HCT116 (cell line): Measurements from ENCODE around the gene AQP7. TPM values are rescaled to one million over a fixed set of nuclear protein-coding genes. Genes with fewer than 3 reads are reported as not detected.

ENCODE experiments used
- ATAC-seq: fragments of 200-7000 bp; cut with Tn5 transposase; 2 replicates; pipeline ENCODE4 v1.9.1; 2020; ENCODE audit warnings: mild to moderate bottlenecking, moderate library complexity
- BruUV-seq: library from RNA; stranded (reverse); fragments of 400-500 nt; replicated peaks from 2 replicates; lab custom pipeline; 2021; lab: Mats Ljungman, UMichigan
- CTCF ChIA-PET: fragments of 300-600 bp; sonication (Branson Sonifier 250); formaldehyde crosslinking; loops from one replicate; lab custom pipeline; 2021; ENCODE audit warnings: antibody characterized with exemption; lab: Charles Lee
- POLR2A ChIA-PET: fragments of 300-600, 350-600 bp; sonication (Branson Sonifier 250); formaldehyde crosslinking; loops from one replicate; lab custom pipeline; 2021; ENCODE audit warnings: antibody characterized with exemption; lab: Charles Lee
- RAD21 ChIA-PET, 2 experiments: fragments of 300-600 bp; sonication (Branson Sonifier 250); formaldehyde crosslinking; loops; one replicate each; lab custom pipeline; 2023; ENCODE audit warnings: low total read pairs in 2 of 2; ENCODE audit not compliant: uncharacterized antibody in 2 of 2, unreplicated experiment in 2 of 2, low non-redundant PET in 1 of 2; lab: Charles Lee
- DNase-seq: peaks from one replicate; pipeline ENCODE4 v3.0.0-alpha.2; 2010; ENCODE audit warnings: low read depth, low spot score
- H2AFZ ChIP-seq: fragments of 200-600 bp; shearing (Covaris generic), sonication (generic); 2 replicates; pipeline ENCODE4 v1.6.1; 2017; ENCODE audit warnings: low read depth, mixed run types, mixed read lengths, antibody characterized with exemption, low read length; ENCODE audit not compliant: poor library complexity, severe bottlenecking
- H3K27ac ChIP-seq: 2 replicates; pipeline ENCODE4 v1.5.1; 2012; ENCODE audit warnings: low read depth, low read length
- H3K27me3 ChIP-seq: fragments of 200-600 bp; sonication (generic); 2 replicates; pipeline ENCODE4 v1.6.1; 2016; ENCODE audit warnings: mixed run types, low read length, mixed read lengths; ENCODE audit not compliant: insufficient read depth
- H3K36me3 ChIP-seq, 2 experiments: fragments of 200-500 bp in 1 of 2; fragments of 200-600 bp in 1 of 2; sonication (Bioruptor generic) in 1 of 2; sonication (generic) in 1 of 2; 2 replicates each; pipeline versions ENCODE4 v1.5.1 to v1.6.1; 2014 to 2016; ENCODE audit warnings: low read length in 2 of 2, inconsistent platforms in 1 of 2, mixed read lengths in 1 of 2, mixed run types in 1 of 2; ENCODE audit not compliant: insufficient read depth in 2 of 2, control insufficient read depth in 1 of 2
- H3K4me1 ChIP-seq, 2 experiments: fragments of 200-600 bp in 1 of 2; sonication (generic) in 1 of 2; 2 replicates each; pipeline versions ENCODE4 v1.5.1 to v1.6.1; 2012 to 2017; ENCODE audit warnings: low read length in 2 of 2, inconsistent platforms in 1 of 2, mild to moderate bottlenecking in 1 of 2, mixed read lengths in 1 of 2, mixed run types in 1 of 2, moderate library complexity in 1 of 2; ENCODE audit not compliant: insufficient read depth in 2 of 2, control insufficient read depth in 1 of 2
- H3K4me2 ChIP-seq: fragments of 200-600 bp; sonication (generic); 2 replicates; pipeline ENCODE4 v1.6.1; 2017; ENCODE audit warnings: mixed run types, low read length, mixed read lengths
- H3K4me3 ChIP-seq, 2 experiments: fragments of 200-600 bp in 1 of 2; sonication (generic) in 1 of 2; replicated peaks in 1 of 2; 2 replicates each; pipeline ENCODE4 v1.5.1; 2011 to 2016; ENCODE audit warnings: low read length in 2 of 2, control low read depth in 1 of 2, low read depth in 1 of 2, mild to moderate bottlenecking in 1 of 2, mixed read lengths in 1 of 2, mixed run types in 1 of 2
- H3K79me2 ChIP-seq: fragments of 200-600 bp; sonication (generic); 2 replicates; pipeline ENCODE4 v1.6.1; 2017; ENCODE audit warnings: mild to moderate bottlenecking, mixed run types, low read length, moderate library complexity, mixed read lengths; ENCODE audit not compliant: insufficient read depth
- H3K9ac ChIP-seq: fragments of 200-600 bp; sonication (generic); 2 replicates; pipeline ENCODE4 v1.6.1; 2016; ENCODE audit warnings: low read length, mixed read lengths
- H3K9me2 ChIP-seq: fragments of 200-600 bp; sonication (generic), shearing (Covaris generic); 2 replicates; pipeline ENCODE4 v1.6.1; 2017; ENCODE audit warnings: mixed run types, mild to moderate bottlenecking, moderate library complexity; ENCODE audit not compliant: insufficient read depth
- H3K9me3 ChIP-seq, 2 experiments: fragments of 200-500 bp in 1 of 2; fragments of 200-600 bp in 1 of 2; sonication (Bioruptor generic) in 1 of 2; sonication (generic) in 1 of 2; 2 replicates each; pipeline ENCODE4 v1.6.1; 2014 to 2017; ENCODE audit warnings: low read length in 2 of 2, mixed read lengths in 2 of 2, inconsistent platforms in 1 of 2, low read depth in 1 of 2, mild to moderate bottlenecking in 1 of 2, mixed run types in 1 of 2, moderate library complexity in 1 of 2; ENCODE audit not compliant: control insufficient read depth in 1 of 2, insufficient read depth in 1 of 2
- H4K20me1 ChIP-seq: fragments of 200-600 bp; sonication (generic), shearing (Covaris generic); 2 replicates; pipeline ENCODE4 v1.6.1; 2017; ENCODE audit warnings: mixed run types, mild to moderate bottlenecking, moderate library complexity; ENCODE audit not compliant: insufficient read depth
- CBX3 ChIP-seq: IDR thresholded peaks from 2 replicates; pipeline ENCODE4 v1.6.1; 2012; ENCODE audit warnings: low read depth
- EZH2 ChIP-seq: fragments of 200-600 bp; sonication (generic); IDR thresholded peaks from 2 replicates; pipeline ENCODE4 v1.6.1; 2017; ENCODE audit warnings: antibody characterized with exemption, mixed run types
- POLR2A ChIP-seq: IDR thresholded peaks from 2 replicates; pipeline ENCODE4 v1.7.0; 2011; ENCODE audit warnings: borderline replicate concordance; ENCODE audit not compliant: insufficient read depth, insufficient read length; ENCODE audit errors: extremely low read depth
- RAD21 ChIP-seq: IDR thresholded peaks from 2 replicates; pipeline ENCODE4 v1.6.1; 2012; ENCODE audit warnings: low read depth, mild to moderate bottlenecking
- ZFX ChIP-seq: fragments of 450-650 bp; IDR thresholded peaks from 2 replicates; pipeline ENCODE4 v1.6.1; 2017
- intact Hi-C: fragments of 100-400 bp; cut with micrococcal nuclease; formaldehyde crosslinking; loops from 2 replicates; pipeline ENCODE4 v1.10.0; 2022
- total RNA-seq: library from RNA; stranded (reverse); gene quantifications from one replicate; pipeline ENCODE4 v1.2.1, GENCODE V29; 2021; ENCODE audit not compliant: unreplicated experiment
- TF ChIP-seq, protein P1 (sequence below), 3 experiments: fragments of 200-600 bp in 1 of 3; sonication (generic) in 1 of 3; IDR thresholded peaks in 2 of 3; conservative IDR thresholded peaks in 1 of 3; 2 replicates each; pipeline ENCODE4 v1.5.1; 2012 to 2017; ENCODE audit warnings: low read depth in 2 of 3, low read length in 2 of 3, antibody characterized with exemption in 1 of 3, borderline replicate concordance in 1 of 3, control low read depth in 1 of 3, mild to moderate bottlenecking in 1 of 3, mixed read lengths in 1 of 3, mixed run types in 1 of 3, moderate library complexity in 1 of 3; ENCODE audit not compliant: insufficient read depth in 1 of 3

Gene AQP7
- total RNA-seq, 1 experiment from 2014 or later = 0.96 TPM

DNA sequence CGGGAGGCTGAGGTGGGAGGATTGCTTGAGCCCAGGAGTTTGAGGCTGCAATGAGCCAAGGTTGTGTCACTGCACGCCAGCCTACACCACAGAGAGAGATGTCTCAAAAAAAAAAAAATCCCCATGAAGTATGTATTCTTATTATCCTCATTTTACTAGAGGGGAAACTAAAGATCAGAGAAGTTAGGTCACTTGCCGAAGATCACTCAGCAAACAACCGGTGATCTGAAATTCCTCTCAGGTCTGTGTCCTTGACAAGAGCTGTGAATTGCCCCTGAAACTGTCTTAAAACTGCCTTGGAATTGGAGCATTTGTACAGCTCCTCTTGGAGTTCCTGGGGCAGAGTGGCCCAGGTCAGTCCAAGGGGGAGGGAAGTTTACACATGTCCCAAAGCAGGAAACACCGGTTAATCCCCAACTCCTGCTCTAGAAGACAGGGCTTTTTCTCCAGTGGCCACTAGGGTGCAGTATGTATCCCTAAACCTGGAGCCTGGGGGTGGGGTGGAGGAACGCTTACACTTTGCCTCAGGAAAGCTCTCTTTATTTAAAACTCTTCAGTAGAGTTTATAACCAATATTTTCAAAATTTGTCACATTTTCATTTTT, 27.6 kb downstream of the AQP7 start:
- Histone ChIP-seq H3K9ac (peak overlapping the region; percentile 44), H3K4me3 (peak overlapping the region; percentile 40 to 53; a peak in 3 of 4 replicates), H3K36me3 (peaks cover 11 to 13% of the 10 kb centered on the region in 2 experiments; a peak in 2 of 4 replicates), H2AFZ (peak overlapping the region; percentile 87), H3K4me2 (peak overlapping the region; percentile 57), H3K9me3 (no peaks in the 10 kb centered on the region), H3K27me3 (no peaks in the 10 kb centered on the region), H4K20me1 (no peaks in the 10 kb centered on the region), H3K9me2 (no peaks in the 10 kb centered on the region), H3K79me2 (no peaks in the 10 kb centered on the region), H3K4me1 (peaks cover 9 to 20% of the 10 kb centered on the region in 2 experiments), H3K27ac (peak overlapping the region; percentile 67; the same call in 1 of the 2 replicates)
- ATAC-seq (peak; percentile 80), DNase-seq (peak; percentile 64)
- ChIA-PET CTCF (interaction anchor here (0.7 to 4.2 kb wide), 14 partner anchors 14 to 347 kb away, joined by 3 to 41 read pairs (median 5); partner anchors contain the start of gene NOL6), POLR2A (interaction anchor here (0.6 to 1.6 kb wide), 4 partner anchors 76 to 350 kb away, joined by 3 to 6 read pairs (median 5); partner anchors contain the start of genes DNAJA1, NFX1 and NOL6), RAD21 (interaction anchor here (0.9 to 2.2 kb wide), 3 partner anchors 29 to 99 kb away, joined by 3 to 8 read pairs (median 3); partner anchors contain the start of gene NOL6 (in 1 of the 2))
- TF ChIP-seq CBX3 (peak; percentile 60; the same call in 1 of the 2 replicates), POLR2A (no peak), ZFX (no peak), EZH2 (no peak), RAD21 (peak; percentile 82)
- TF ChIP-seq, protein P1, sequence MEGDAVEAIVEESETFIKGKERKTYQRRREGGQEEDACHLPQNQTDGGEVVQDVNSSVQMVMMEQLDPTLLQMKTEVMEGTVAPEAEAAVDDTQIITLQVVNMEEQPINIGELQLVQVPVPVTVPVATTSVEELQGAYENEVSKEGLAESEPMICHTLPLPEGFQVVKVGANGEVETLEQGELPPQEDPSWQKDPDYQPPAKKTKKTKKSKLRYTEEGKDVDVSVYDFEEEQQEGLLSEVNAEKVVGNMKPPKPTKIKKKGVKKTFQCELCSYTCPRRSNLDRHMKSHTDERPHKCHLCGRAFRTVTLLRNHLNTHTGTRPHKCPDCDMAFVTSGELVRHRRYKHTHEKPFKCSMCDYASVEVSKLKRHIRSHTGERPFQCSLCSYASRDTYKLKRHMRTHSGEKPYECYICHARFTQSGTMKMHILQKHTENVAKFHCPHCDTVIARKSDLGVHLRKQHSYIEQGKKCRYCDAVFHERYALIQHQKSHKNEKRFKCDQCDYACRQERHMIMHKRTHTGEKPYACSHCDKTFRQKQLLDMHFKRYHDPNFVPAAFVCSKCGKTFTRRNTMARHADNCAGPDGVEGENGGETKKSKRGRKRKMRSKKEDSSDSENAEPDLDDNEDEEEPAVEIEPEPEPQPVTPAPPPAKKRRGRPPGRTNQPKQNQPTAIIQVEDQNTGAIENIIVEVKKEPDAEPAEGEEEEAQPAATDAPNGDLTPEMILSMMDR (IDR thresholded peaks at IDR 0.05 in 2 of 3, conservative IDR thresholded peaks at IDR 0.05 in 1 of 3; ENCODE audit: borderline replicate concordance in 1 of 3, insufficient read depth in 1 of 3, low read depth in 2 of 3, low read length in 2 of 3) = peak; percentile 86 to 93 (median 90)
- intact Hi-C loops = loop anchor here (1.0 kb wide), 1 partner anchor 92 kb away; no protein-coding TSS in a partner anchor
- TSS peak; percentile 66 for BruUV-seq
